ENCODE measurements around the gene TSFM. TPM values are rescaled to one million over a fixed set of nuclear protein-coding genes. Genes with fewer than 3 reads are reported as not detected.

The TSFM gene
- total RNA-seq, 2 donors from 2014 or later = 35.9 to 50.2 TPM

DNA sequence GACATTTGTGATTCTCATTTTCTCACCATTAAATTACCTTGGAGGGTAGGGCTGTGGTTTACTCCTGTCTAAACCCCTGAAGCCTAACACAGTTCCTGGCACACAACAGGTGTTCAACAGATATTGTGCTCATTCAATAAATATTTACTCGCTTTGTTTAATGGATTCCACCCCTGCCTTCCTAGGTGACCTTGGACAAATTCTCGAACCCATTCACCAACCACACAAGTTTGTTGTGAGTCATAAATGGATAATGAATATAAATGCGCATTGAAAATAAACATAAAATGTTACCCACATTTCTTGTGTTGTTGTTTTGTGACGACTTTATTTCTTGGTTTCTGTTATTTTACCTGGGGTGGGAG is 362 bp upstream of the TSFM start:
- peaks cover 8 to 13% of the 10 kb centered on the region in 2 donors for H3K36me3 Mint-ChIP-seq
- H3K27ac Mint-ChIP-seq = peak overlapping the region; percentile 93 to 97
- ATAC-seq = no peak
- no peaks in the 10 kb centered on the region for H3K9me3 Mint-ChIP-seq
- DNase-seq (ENCODE audit: low spot score in 2 of 2) = no peak

DNA sequence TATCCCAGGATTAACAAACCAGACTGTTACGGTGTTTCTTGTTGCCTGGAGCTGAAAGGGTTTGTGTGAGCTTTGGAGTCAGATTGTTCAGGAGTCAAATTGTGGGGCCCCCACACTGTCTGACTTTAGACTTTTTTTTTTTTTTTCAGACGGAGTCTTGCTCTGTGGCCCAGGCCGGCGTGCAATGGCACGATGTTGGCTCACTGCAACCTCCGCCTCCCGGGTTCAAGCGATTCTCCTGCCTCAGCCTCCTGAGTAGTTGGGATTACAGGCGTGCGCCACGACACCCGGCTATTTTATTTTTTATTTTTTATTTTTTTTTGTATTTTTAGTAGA is 847 bp downstream of the TSFM start:
- Mint-ChIP-seq H3K27ac (peak overlapping the region; percentile 93 to 97), H3K36me3 (peaks cover 8 to 13% of the 10 kb centered on the region in 2 donors), H3K9me3 (no peaks in the 10 kb centered on the region)
- ATAC-seq = no peak
- no peak for DNase-seq (ENCODE audit: low spot score in 2 of 2)

DNA sequence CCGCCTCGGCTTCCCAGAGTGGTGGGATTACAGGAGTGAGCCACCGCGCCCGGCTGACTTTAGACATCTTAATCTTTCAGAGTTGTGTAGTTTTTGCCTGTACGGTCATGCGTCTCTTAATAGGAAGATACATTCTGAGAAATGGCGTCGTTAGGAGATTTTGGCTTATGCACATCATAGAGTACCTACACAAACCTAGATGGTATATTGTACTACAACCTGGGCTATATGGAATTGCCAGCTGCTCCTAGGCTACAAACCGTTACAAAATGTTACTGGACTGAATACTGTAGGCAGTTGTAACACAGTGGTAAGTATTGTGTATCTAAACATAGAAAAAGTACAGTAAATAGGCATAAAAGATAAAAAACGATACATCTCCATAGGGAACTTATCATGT is 1.3 kb downstream of the TSFM start:
- Mint-ChIP-seq H3K36me3 (peaks cover 8 to 13% of the 10 kb centered on the region in 2 donors), H3K9me3 (no peaks in the 10 kb centered on the region), H3K27ac (peak overlapping the region in 1 of 2 donors; percentile 93)
- ATAC-seq = no peak
- DNase-seq (ENCODE audit: low spot score in 2 of 2) = no peak

- Mint-ChIP-seq H3K9me3 (no peaks in the 10 kb centered on the region), H3K36me3 (peaks cover 6 to 11% of the 10 kb centered on the region in 2 donors), H3K27ac (peak overlapping the region in 1 of 2 donors; percentile 69)
- DNase-seq (ENCODE audit: low spot score in 2 of 2) = no peak
- ATAC-seq = peak in 1 of 2 donors; percentile 39
These were observed 11.3 kb downstream of the TSFM start for GRCh38 chr12:57793920-57794319.

DNA sequence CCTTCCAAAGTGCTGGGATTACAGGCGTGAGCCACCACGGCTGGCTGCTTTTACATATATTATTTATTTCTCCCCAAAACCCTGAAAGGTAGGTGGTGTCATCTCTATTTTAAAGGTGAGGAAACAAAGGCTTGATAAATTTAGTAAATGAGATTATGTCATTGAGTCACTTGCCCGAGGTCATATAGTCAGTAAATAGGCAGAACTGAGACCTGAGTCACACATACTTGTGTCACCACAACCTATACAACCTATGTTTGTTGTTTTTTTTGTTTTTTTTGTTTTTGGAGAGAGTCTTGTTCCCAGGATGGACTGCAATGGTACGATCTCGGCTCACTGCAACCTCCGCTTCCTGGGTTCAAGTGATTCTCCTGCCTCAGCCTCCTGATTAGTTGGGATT is 12.8 kb downstream of the TSFM start:
- no peak for DNase-seq (ENCODE audit: low spot score in 2 of 2)
- H3K36me3 Mint-ChIP-seq = peaks cover 6 to 11% of the 10 kb centered on the region in 2 donors
- H3K9me3 Mint-ChIP-seq = no peaks in the 10 kb centered on the region
- ATAC-seq = no peak
- H3K27ac Mint-ChIP-seq = peak overlapping the region in 1 of 2 donors; percentile 75

GRCh38 chr12:57796996-57797395 is 14.4 kb downstream of the TSFM start:
- ATAC-seq (no peak), DNase-seq (ENCODE audit: low spot score in 2 of 2) (peak in 1 of 2 donors; percentile 0)
- H3K36me3 Mint-ChIP-seq = peaks cover 6 to 11% of the 10 kb centered on the region in 2 donors
- H3K27ac Mint-ChIP-seq = no peak overlapping the region
- no peaks in the 10 kb centered on the region for H3K9me3 Mint-ChIP-seq

DNA sequence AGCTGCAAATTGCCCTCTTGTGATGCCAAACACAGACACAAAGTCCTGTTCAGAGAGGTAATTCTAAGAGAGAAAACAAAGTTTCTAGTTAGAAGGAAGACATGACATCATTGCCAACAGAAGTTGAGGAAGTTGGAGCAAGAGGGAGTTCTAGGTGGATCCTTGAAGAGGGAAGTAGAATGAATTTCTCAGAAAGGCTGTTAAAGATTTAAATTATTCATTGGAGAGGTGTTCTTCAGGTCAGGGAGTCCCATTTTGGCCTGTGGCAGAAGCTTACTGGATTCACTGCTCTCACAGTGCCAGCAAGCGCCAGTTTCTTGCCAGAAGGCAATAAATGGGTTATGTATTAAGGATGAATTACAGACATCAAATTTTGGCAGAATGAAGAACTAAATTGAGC is 15.3 kb downstream of the TSFM start:
- Mint-ChIP-seq H3K27ac (peak overlapping the region in 1 of 2 donors; percentile 25), H3K36me3 (peaks cover 6 to 9% of the 10 kb centered on the region in 2 donors), H3K9me3 (no peaks in the 10 kb centered on the region)
- ATAC-seq = no peak
- peak in 1 of 2 donors; percentile 14 for DNase-seq (ENCODE audit: low spot score in 2 of 2)

DNA sequence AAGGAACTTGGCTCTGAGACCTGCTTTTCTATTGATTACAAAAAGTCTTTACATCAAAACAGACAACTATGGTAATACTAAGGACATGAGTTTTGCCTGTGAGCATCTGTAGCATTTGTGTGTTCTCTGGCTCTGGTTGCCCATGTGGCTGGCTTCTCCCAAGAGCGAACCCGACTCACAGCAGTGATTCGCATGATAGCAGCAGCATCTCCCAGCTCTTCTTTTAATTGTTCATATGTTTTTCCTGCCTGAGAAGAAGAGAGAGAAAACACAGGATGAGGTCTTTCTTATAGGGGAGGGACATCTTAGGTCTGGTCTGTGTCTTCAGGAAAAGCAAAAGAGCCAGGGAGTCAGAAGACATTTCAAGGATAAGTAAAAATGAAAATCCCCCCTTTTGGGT is 18.4 kb downstream of the TSFM start:
- DNase-seq (ENCODE audit: low spot score in 2 of 2) = no peak
- no peaks in the 10 kb centered on the region for H3K9me3 Mint-ChIP-seq
- H3K27ac Mint-ChIP-seq = peak overlapping the region; percentile 46 to 84
- peaks cover 4% of the 10 kb centered on the region in 2 donors for H3K36me3 Mint-ChIP-seq
- no peak for ATAC-seq

DNA sequence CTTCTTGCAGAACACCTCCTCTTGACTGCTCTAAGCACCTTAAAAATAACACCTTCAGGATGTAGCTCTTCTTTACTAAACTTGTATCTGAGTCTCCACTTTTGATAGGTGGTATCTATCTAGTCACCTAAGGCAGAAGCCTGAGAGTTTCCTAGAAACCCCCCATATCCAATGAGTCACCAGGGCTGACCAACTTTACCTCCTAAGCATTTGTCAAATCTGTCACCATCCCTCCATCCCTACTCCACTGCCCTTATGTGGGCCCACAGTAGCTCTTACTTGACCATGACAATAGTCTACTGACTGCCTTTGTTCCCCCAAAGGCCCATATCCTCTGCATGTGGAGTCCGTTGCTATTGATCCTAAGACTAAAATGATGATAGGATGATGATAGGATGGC is 20.0 kb downstream of the TSFM start:
- peak in 1 of 2 donors; percentile 27 for ATAC-seq
- H3K36me3 Mint-ChIP-seq = no peaks in the 10 kb centered on the region

GRCh38 chr12:57803319-57803893 is 20.8 kb downstream of the TSFM start:
- Mint-ChIP-seq H3K27ac (no peak overlapping the region), H3K9me3 (no peaks in the 10 kb centered on the region), H3K36me3 (no peaks in the 10 kb centered on the region)
- ATAC-seq = peak in 1 of 2 donors; percentile 55
- peak; percentile 33 to 44 for DNase-seq (ENCODE audit: low spot score in 2 of 2)

More for the DNA sequence above, 20.0 kb downstream of the TSFM start:
- peak in 1 of 2 donors; percentile 16 for DNase-seq (ENCODE audit: low spot score in 2 of 2)
- no peak overlapping the region for H3K27ac Mint-ChIP-seq
- no peaks in the 10 kb centered on the region for H3K9me3 Mint-ChIP-seq

DNA sequence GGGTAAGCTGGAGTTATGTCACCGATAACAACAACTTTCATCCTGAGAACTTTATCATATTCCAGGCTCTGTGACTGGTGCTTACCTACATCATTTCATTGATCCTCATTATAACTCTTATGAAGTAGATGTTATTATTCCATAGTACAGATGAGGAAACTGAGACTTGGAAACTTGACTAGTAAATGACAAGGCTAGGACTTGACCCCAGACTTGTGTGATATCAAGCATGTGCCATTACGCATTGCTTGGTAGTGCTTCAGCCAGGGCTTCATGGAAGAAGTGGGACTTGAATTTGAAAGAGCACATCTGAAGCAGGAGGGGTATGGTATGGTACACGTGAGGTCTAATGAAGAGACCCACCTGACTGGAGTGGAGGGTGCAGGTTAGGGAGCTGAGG is 24.1 kb downstream of the TSFM start:
- no peaks in the 10 kb centered on the region for H3K36me3 Mint-ChIP-seq
- no peak for ATAC-seq
- H3K9me3 Mint-ChIP-seq = no peaks in the 10 kb centered on the region
- no peak for DNase-seq (ENCODE audit: low spot score in 2 of 2)
- no peak overlapping the region for H3K27ac Mint-ChIP-seq

GRCh38 chr12:57807285-57807684 is 24.7 kb downstream of the TSFM start:
- ATAC-seq (no peak), DNase-seq (ENCODE audit: low spot score in 2 of 2) (peak in 1 of 2 donors; percentile 43)
- no peaks in the 10 kb centered on the region for H3K36me3 Mint-ChIP-seq
- no peaks in the 10 kb centered on the region for H3K9me3 Mint-ChIP-seq
- H3K27ac Mint-ChIP-seq = no peak overlapping the region

DNA sequence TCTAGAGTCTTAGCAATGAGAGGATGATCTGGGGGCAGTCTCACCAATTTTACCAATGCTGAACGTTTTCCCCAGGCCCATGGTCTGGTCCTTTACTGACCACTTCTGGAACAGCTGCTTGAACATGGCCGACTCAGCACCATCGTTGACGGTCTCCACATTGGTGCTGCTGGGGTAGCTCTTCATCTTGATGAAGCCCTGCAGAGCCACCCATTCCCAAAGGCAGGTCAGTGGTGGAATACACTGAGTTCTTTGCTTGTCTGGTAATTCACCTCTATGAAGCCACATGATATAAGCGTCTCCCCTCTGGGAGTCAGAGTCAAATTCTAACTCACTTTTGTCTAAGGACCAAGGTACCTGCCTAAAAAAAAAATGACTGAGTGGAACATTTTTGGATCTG is 25.8 kb downstream of the TSFM start:
- no peak overlapping the region for H3K27ac Mint-ChIP-seq

GRCh38 chr12:57809425-57809824 is 26.8 kb downstream of the TSFM start:
- Mint-ChIP-seq H3K27ac (peak overlapping the region in 1 of 2 donors; percentile 26), H3K9me3 (no peaks in the 10 kb centered on the region), H3K36me3 (no peaks in the 10 kb centered on the region)
- ATAC-seq (no peak), DNase-seq (ENCODE audit: low spot score in 2 of 2) (no peak)

More for the DNA sequence above, 25.8 kb downstream of the TSFM start:
- ATAC-seq = no peak
- H3K9me3 Mint-ChIP-seq = no peaks in the 10 kb centered on the region
- H3K36me3 Mint-ChIP-seq = no peaks in the 10 kb centered on the region
- DNase-seq (ENCODE audit: low spot score in 2 of 2) = no peak

DNA sequence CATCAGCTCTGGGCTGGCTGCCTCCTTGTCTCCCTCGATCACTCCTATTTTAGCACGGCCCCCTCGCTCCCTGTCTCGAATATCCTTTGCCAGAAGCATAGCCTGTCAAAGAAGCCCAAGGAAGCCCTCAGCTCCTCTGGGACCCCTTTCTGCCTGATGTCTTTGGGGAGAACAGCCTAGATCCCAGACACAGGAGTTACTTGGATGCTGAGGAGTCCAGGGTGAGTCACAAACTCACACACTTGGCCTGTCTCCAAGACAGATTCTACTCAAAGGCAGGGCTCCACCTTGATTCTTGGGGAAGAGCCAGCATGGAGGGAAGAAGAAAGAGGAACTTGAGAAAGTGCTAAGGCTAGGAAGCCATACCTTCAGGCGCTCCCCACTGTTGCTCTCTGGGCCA is 27.9 kb downstream of the TSFM start:
- DNase-seq (ENCODE audit: low spot score in 2 of 2) (no peak), ATAC-seq (peak in 1 of 2 donors; percentile 6)
- no peaks in the 10 kb centered on the region for H3K36me3 Mint-ChIP-seq
- H3K27ac Mint-ChIP-seq = peak overlapping the region in 1 of 2 donors; percentile 50
- no peaks in the 10 kb centered on the region for H3K9me3 Mint-ChIP-seq

GRCh38 chr12:57811028-57811755 is 28.6 kb downstream of the TSFM start:
- DNase-seq (ENCODE audit: low spot score in 2 of 2) (no peak), ATAC-seq (no peak)
- Mint-ChIP-seq H3K36me3 (no peaks in the 10 kb centered on the region), H3K9me3 (no peaks in the 10 kb centered on the region), H3K27ac (no peak overlapping the region)

DNA sequence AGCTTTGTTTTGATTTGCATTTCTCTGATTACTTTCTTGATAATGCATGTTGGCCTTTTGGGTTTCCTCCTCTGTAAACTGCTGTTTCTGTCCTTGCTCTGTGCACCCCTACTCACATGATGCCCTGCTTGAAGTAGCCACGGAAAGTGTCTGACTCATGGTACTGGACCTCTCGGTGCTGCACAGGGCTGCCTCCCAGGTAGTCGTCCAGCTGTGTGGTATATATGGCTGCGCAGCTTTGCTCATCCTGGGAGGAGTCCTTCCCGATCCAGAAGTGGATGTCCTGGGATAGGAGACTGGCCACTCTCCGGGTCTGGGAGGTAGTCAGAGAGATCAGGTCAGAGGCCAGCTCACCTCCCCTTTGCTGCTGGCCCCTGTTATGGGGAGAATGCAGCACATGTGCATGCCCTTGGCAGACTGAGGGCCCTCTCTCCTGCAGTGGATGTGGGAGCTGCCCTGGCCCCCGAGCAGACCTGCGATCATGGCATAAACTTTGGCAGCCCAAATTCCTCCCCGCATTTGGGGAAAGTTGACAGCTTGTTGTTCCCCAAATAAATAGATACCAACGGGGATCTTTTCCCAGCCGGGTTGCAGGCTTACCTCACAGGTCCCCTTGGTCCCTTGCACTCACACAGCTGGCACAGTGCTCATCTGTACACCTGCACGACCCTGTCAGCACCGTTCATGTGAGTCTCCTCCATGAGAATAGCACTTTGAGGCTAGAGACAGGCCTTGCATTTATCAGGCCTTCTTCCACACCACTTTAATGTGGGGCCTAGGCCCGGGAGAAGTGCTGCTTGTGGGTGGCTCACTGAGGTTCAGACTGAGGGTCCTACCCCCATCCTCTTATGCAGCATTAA is 30.8 kb downstream of the TSFM start:
- Mint-ChIP-seq H3K9me3 (no peaks in the 10 kb centered on the region), H3K36me3 (no peaks in the 10 kb centered on the region), H3K27ac (peak overlapping the region; percentile 9 to 68)
- ATAC-seq (no peak), DNase-seq (ENCODE audit: low spot score in 2 of 2) (no peak)
